HAP-1 (cell line): Measurements from ENCODE around the gene MOCS3.
"Not testable (repeated sequence)": the region's sequence is repeated elsewhere in the genome, so short reads cannot be mapped to it uniquely, and the experiment has no call there.

ENCODE experiments used
- DNase-seq, 2 experiments: peaks; one replicate each; pipeline ENCODE4 v3.0.0-alpha.2; 2016 to 2020; ENCODE audit warnings: low spot score in 2 of 2
- H3K27me3 ChIP-seq: fragments of 250-450 bp; sonication (Bioruptor Pico); 2 replicates; pipeline ENCODE4 v1.5.1; 2020; ENCODE audit warnings: low read depth, mild to moderate bottlenecking, moderate library complexity
- H3K36me3 ChIP-seq: fragments of 250-450 bp; sonication (Bioruptor Pico); replicated peaks from 2 replicates; pipeline ENCODE4 v1.5.1; 2020; ENCODE audit warnings: mild to moderate bottlenecking
- H3K4me1 ChIP-seq: fragments of 250-450 bp; sonication (Bioruptor Pico); 2 replicates; pipeline ENCODE4 v1.5.1; 2020; ENCODE audit warnings: mild to moderate bottlenecking
- H3K4me3 ChIP-seq: fragments of 250-450 bp; sonication (Bioruptor Pico); 2 replicates; pipeline ENCODE4 v1.5.1; 2020; ENCODE audit warnings: mild to moderate bottlenecking, moderate library complexity
- H3K9me3 ChIP-seq: fragments of 250-450 bp; sonication (Bioruptor Pico); 2 replicates; pipeline ENCODE4 v1.5.1; 2020; ENCODE audit warnings: mild to moderate bottlenecking, moderate library complexity
- in situ Hi-C: fragments of 300-500 bp; cut with MboI; formaldehyde crosslinking; loops from 3 replicates; pipeline ENCODE4 v1.14.3; 2020; ENCODE audit warnings: low sequenced_read_pairs, inconsistent platforms, mixed read lengths

The MOCS3 gene

GRCh38 chr20:50957276-50957675, 1.3 kb upstream of the MOCS3 start:
- Histone ChIP-seq H3K36me3 (peaks cover 23% of the 10 kb centered on the region), H3K9me3 (no peaks in the 10 kb centered on the region), H3K27me3 (no peaks in the 10 kb centered on the region), H3K4me1 (peaks cover 8% of the 10 kb centered on the region), H3K4me3 (peak overlapping the region; percentile 87)
- DNase-seq = no peak
- in situ Hi-C loops = no loop called here

DNA sequence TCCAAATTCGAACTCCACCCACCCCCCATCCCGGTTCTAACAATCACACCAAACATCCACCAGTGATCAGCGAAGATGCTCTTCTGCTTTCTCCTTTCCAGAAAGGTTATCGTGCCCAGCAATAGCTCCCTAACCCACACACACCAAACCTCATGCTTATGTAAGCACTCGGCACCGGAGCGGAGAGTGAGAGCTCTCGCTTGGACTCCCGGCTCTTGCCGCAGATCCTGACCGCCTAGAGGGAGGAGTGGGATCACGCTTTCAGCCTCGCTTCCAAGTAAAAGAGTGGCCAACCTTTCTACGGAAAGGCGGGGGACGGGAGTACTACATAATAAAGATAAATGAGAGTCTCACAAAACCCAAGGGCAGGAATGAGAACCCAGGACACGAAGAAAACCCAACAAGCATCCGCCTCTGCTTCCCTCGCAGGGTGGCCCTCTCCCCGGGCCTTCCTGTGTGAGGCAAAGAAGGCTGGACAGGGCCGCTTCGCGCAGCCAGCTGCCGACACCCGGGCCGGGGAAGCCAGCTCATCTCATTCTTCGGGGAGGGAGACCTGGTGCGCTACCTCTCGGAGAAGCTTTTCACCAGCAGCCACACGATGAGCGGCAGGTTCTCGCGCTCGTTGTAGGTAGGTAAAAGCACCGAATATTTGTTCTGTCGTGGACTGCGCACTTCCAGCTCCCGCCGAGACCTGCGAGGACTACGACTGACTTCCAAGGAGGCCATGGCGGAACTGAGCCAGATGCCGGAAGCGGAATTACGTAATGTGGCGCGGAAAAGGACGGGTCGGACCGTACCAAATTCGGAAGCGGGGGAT, 612 bp upstream of the MOCS3 start, which contains the start of gene DPM1:
TSS of gene DPM1 (minus strand) at position 735 of the 817 bp plus-strand sequence. CDS start at position 726, 9 bp downstream.
- DNase-seq = peak in 1 of 2 experiments; percentile 90
- in situ Hi-C loops = no loop called here
- Histone ChIP-seq H3K4me1 (peaks cover 8% of the 10 kb centered on the region), H3K27me3 (no peaks in the 10 kb centered on the region), H3K4me3 (peak within 1 kb of the TSS; percentile 87), H3K9me3 (no peaks in the 10 kb centered on the region), H3K36me3 (peaks cover 19% of the 10 kb centered on the region)

DNA sequence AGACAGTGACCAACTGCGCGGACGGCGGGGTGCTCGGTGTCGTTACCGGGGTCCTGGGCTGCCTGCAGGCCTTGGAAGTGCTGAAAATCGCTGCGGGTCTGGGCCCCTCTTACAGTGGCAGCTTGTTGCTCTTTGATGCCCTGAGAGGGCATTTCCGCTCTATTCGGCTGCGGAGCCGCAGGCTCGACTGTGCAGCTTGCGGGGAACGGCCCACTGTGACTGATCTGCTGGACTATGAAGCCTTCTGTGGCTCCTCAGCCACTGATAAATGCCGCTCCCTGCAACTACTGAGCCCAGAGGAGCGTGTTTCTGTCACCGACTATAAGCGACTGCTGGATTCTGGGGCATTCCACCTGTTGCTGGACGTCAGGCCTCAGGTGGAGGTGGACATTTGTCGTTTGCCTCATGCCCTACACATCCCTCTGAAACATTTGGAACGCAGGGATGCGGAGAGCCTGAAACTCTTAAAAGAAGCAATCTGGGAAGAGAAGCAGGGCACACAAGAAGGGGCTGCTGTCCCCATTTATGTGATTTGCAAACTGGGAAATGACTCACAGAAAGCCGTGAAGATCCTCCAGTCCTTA, 1.0 kb downstream of the MOCS3 start:
- H3K9me3 ChIP-seq = no peaks in the 10 kb centered on the region
- H3K27me3 ChIP-seq = no peaks in the 10 kb centered on the region
- in situ Hi-C loops = no loop called here
- H3K4me1 ChIP-seq = peaks cover 8% of the 10 kb centered on the region
- DNase-seq = no peak
- peaks cover 5% of the 10 kb centered on the region for H3K36me3 ChIP-seq
- peak overlapping the region; percentile 87 for H3K4me3 ChIP-seq

DNA sequence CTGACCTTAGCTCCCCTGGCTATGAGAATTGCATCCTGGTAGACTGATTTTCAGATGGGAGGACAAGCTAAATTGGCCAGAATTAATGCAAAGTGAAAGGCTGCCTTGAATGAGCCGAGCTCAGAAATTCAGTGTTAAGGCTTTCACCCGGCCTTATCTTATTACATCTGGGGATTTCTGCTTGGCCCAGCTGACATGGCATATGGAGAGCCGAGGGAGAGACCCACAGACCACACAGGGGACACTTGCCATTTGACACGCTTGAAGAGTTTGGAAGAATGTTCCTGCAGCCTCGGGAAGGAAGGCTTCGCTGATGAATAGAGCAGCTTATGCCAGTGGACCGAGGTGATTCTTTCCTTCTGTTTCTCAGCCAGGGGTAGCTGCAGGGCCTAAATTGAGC, 9.0 kb downstream of the MOCS3 start:
- DNase-seq = no peak
- in situ Hi-C loops = no loop called here
- Histone ChIP-seq H3K9me3 (no peaks in the 10 kb centered on the region), H3K27me3 (no peaks in the 10 kb centered on the region), H3K36me3 (no peaks in the 10 kb centered on the region), H3K4me1 (no peaks in the 10 kb centered on the region), H3K4me3 (no peak overlapping the region)

GRCh38 chr20:50968289-50968688, 9.7 kb downstream of the MOCS3 start:
- Histone ChIP-seq H3K36me3 (no peaks in the 10 kb centered on the region), H3K4me3 (no peak overlapping the region), H3K27me3 (no peaks in the 10 kb centered on the region), H3K4me1 (no peaks in the 10 kb centered on the region), H3K9me3 (no peaks in the 10 kb centered on the region)
- DNase-seq = no peak
- in situ Hi-C loops = no loop called here

GRCh38 chr20:50969435-50969834, 10.8 kb downstream of the MOCS3 start:
- Histone ChIP-seq H3K36me3 (no peaks in the 10 kb centered on the region), H3K4me1 (no peaks in the 10 kb centered on the region), H3K9me3 (no peaks in the 10 kb centered on the region), H3K4me3 (no peak overlapping the region), H3K27me3 (no peaks in the 10 kb centered on the region)
- DNase-seq = no peak
- in situ Hi-C loops = no loop called here

DNA sequence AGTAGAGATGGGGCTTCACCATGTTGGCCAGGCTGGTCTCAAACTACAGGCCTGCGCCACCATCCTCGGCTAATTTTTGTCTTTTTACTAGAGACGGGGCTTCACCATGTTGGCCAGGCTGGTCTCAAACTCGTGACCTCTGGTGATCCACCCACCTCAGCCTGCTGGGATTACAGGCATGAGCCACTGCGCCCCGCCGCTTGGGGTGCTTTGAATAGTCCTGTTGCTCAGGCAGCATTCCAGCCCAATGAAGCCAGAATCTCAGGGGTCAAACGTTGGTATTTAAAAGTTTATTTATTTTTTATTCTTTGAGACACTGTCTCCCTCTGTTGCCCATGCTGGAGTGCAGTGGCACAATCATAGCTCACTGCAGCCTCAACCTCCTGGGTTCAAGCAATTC, 11.3 kb downstream of the MOCS3 start:
- Histone ChIP-seq H3K4me3 (no peak overlapping the region), H3K4me1 (no peaks in the 10 kb centered on the region), H3K36me3 (no peaks in the 10 kb centered on the region), H3K9me3 (no peaks in the 10 kb centered on the region), H3K27me3 (no peaks in the 10 kb centered on the region)
- no peak for DNase-seq
- in situ Hi-C loops = no loop called here

- in situ Hi-C loops = loop anchor here (25.0 kb wide), 1 partner anchor 1111 kb away; no protein-coding TSS in a partner anchor
- H3K4me3 ChIP-seq = no peak overlapping the region
- no peaks in the 10 kb centered on the region for H3K27me3 ChIP-seq
- peaks cover 16% of the 10 kb centered on the region for H3K4me1 ChIP-seq
- H3K9me3 ChIP-seq = no peaks in the 10 kb centered on the region
- H3K36me3 ChIP-seq = no peaks in the 10 kb centered on the region
- DNase-seq = no peak
These were observed 17.2 kb downstream of the MOCS3 start for GRCh38 chr20:50975701-50976330.

GRCh38 chr20:50977066-50978021, 18.7 kb downstream of the MOCS3 start:
- H3K4me1 ChIP-seq = peaks cover 16% of the 10 kb centered on the region
- peak; percentile 82 to 97 for DNase-seq
- H3K4me3 ChIP-seq = no peak overlapping the region
- no peaks in the 10 kb centered on the region for H3K27me3 ChIP-seq
- in situ Hi-C loops = loop anchor here (25.0 kb wide), 1 partner anchor 1110 kb away; no protein-coding TSS in a partner anchor
- H3K9me3 ChIP-seq = no peaks in the 10 kb centered on the region
- no peaks in the 10 kb centered on the region for H3K36me3 ChIP-seq

DNA sequence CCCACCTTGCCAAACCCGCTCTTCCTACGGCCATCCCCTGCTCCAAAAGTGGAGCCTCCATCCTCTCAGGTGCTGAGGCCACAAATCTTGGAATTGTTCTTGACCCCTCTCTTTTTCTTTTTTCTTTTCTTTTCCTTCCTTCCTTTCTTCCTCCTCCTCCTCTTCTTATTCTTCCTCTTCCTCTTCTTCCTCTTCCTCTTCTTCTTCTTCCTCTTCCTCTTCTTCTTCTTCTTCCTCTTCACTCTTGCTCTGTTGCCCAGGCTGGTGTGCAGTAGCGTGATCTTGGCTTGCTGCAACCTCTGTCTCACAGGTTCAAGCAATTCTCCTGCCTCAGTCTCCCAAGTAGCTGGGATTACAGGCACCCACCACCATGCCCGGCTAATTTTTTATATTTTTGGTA, 19.9 kb downstream of the MOCS3 start:
- not testable (repeated sequence) for H3K27me3 ChIP-seq, DNase-seq, H3K4me3 ChIP-seq, H3K36me3 ChIP-seq, H3K9me3 ChIP-seq
- in situ Hi-C loops = loop anchor here (25.0 kb wide), 1 partner anchor 1109 kb away; no protein-coding TSS in a partner anchor
- H3K4me1 ChIP-seq = peaks cover 16% of the 10 kb centered on the region

- no peak for DNase-seq
- Histone ChIP-seq H3K36me3 (no peaks in the 10 kb centered on the region), H3K4me3 (no peak overlapping the region), H3K4me1 (peaks cover 16% of the 10 kb centered on the region), H3K27me3 (no peaks in the 10 kb centered on the region), H3K9me3 (no peaks in the 10 kb centered on the region)
- in situ Hi-C loops = loop anchor here (25.0 kb wide), 1 partner anchor 1107 kb away; no protein-coding TSS in a partner anchor
These were observed 21.6 kb downstream of the MOCS3 start for GRCh38 chr20:50980071-50980681.

DNA sequence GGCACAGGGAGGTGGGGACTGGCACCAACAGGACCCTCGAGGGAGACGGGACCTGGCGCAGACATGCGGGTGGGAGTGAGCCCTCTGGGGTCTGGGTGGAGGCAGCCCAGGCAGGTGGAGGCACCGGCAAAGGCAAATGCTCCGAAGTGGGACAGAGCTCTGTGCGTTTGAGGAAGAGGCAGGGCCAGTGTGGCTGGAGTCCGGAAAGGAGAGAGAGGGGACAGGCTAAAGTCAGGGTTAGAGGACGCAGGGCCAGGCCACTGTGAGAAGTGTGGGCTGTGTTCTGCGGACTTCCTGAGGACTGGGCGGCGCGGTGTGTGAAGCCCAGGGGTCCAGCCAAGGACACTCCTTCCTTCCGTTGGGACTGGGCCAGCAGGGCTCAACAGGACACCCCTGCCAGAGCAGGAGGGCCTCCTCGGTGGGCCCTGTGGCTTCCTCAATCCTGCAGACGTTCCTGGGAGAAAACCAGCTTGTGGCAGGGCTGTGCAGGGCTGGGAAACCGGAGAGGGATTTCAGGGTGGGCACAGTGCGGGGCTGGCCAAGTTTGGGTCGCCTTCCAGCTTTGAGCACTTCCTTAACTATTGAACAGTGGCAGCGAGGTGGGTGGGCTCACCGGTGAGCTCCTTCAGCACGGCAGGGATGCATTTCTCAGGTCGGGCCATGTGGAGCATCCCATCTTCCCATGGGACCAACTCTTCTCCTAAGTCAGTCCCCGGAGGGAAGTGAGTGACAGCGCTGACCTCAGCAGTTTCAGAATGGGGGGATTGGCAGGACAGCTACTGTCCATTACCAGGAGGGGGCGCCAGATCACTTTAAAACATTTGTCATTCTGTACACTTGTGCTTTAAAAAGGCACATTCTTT, 22.5 kb downstream of the MOCS3 start:
- peak; percentile 53 to 90 for DNase-seq
- Histone ChIP-seq H3K36me3 (no peaks in the 10 kb centered on the region), H3K4me3 (no peak overlapping the region), H3K27me3 (no peaks in the 10 kb centered on the region), H3K4me1 (peaks cover 16% of the 10 kb centered on the region), H3K9me3 (no peaks in the 10 kb centered on the region)
- in situ Hi-C loops = loop anchor here (25.0 kb wide), 1 partner anchor 1106 kb away; no protein-coding TSS in a partner anchor
